ENCODE results near the gene KSR1. TPM values are rescaled to one million over a fixed set of nuclear protein-coding genes. Genes with fewer than 3 reads are reported as not detected.
"Not testable (repeated sequence)": the region's sequence is repeated elsewhere in the genome, so short reads cannot be mapped to it uniquely, and the experiment has no call there.

KSR1 gene
- total and polyA plus RNA-seq, 2 of the 4 experiments (the other 2 are of a cell fraction): 12.5 to 21.9 TPM

DNA sequence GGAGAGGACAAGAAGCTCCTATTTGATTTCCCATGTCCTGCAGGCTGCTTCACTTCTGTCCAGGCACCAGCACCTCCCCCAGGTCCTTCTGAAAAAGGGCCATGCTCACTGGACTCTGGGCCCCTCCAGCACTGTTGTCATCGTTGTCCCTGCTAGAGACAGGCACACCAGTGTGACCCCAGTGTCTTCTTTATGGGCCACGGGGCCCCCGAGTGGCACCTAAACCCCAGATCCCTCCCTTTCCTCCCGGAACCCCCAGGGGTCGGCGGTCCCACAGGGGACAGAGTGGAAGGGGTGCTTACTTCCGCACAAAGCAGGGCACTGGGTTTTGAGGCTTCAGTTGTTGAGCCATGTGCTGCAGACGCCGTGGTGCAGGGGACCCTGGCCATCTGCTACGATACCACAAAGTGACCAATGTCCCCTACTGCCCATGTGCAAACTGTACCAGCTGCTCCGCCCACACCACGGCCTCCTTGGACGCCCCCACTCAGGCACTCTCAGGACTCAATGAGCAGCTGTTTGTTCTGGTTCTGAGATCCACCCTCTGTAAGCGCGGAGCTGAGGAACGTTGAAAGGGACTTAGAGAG, 199.4 kb downstream of the KSR1 start:
- H3K27me3 ChIP-seq (ENCODE audit: control insufficient read depth, insufficient read depth, low read length); H3K23ac ChIP-seq (ENCODE audit: low read depth, low read length); H3K4me3 ChIP-seq (ENCODE audit: insufficient read depth, low read depth, low read length); BruUV-seq (replicated peaks); H2BK15ac ChIP-seq (ENCODE audit: low read depth, low read length); H2BK120ac ChIP-seq (ENCODE audit: low read depth, low read length); H4K5ac ChIP-seq (ENCODE audit: low read depth, low read length); H2BK5ac ChIP-seq (ENCODE audit: low read depth, low read length, poor library complexity, severe bottlenecking); H3K36me3 ChIP-seq (ENCODE audit: control insufficient read depth, insufficient read depth, low read length); H3K9ac ChIP-seq (ENCODE audit: low read depth, low read length); H3K4me1 ChIP-seq (ENCODE audit: control insufficient read depth, insufficient read depth, low read length); H3K79me1 ChIP-seq (ENCODE audit: low read depth in 1 of 2, low read length in 2 of 2); H4K20me1 ChIP-seq (ENCODE audit: insufficient read depth, low read length); ATAC-seq (ENCODE audit: low read depth); H2BK20ac ChIP-seq (ENCODE audit: low read depth, low read length); H3K9me3 ChIP-seq (ENCODE audit: control insufficient read depth, insufficient read depth, low read length); H3K27ac ChIP-seq (ENCODE audit: insufficient read depth, low read length); POLR2A ChIA-PET (ENCODE audit: unreplicated experiment); H3K4me2 ChIP-seq (ENCODE audit: low read depth, low read length); H4K91ac ChIP-seq (ENCODE audit: insufficient read depth, low read depth, low read length); H4K8ac ChIP-seq (ENCODE audit: low read depth in 2 of 2, low read length in 2 of 2); H3K14ac ChIP-seq (replicated peaks; ENCODE audit: low read depth, low read length); H2AFZ ChIP-seq (replicated peaks; ENCODE audit: low read length, poor library complexity); H3K56ac ChIP-seq (ENCODE audit: extremely low read depth, insufficient read depth, low read length); H3K4ac ChIP-seq (ENCODE audit: low read depth, low read length); H2AK9ac ChIP-seq (replicated peaks; ENCODE audit: low read depth, low read length, poor library complexity); H2AK5ac ChIP-seq (ENCODE audit: low read depth, low read length); H3K9me1 ChIP-seq (ENCODE audit: insufficient read depth, low read length); H3K18ac ChIP-seq (ENCODE audit: low read depth, low read length); DNase-seq; dilution Hi-C loops (cut with HindIII; ENCODE audit: low sequenced_read_pairs, unreplicated experiment): not testable (repeated sequence)
- WGBS, 2 experiments (ENCODE audit: extremely low coverage in 2 of 2, insufficient read length in 1 of 2): 94% methylated on average over 3 of the region's 16 CpGs; no CpG with 5 or more reads in 1 of the 2 experiments
- CTCF ChIA-PET: interaction anchor here (0.6 to 1.9 kb wide), 8 partner anchors 53 to 224 kb away, joined by 3 to 10 read pairs (median 4); partner anchors contain the start of gene NOS2
- intact Hi-C loops (cut with micrococcal nuclease): loop anchor here (2.0 kb wide), 1 partner anchor 225 kb away; no protein-coding TSS in a partner anchor
- in situ Hi-C loops (cut with MboI; ENCODE audit: low sequenced_read_pairs): loop anchor here (10.0 kb wide), 1 partner anchor 229 kb away; no protein-coding TSS in a partner anchor

DNA sequence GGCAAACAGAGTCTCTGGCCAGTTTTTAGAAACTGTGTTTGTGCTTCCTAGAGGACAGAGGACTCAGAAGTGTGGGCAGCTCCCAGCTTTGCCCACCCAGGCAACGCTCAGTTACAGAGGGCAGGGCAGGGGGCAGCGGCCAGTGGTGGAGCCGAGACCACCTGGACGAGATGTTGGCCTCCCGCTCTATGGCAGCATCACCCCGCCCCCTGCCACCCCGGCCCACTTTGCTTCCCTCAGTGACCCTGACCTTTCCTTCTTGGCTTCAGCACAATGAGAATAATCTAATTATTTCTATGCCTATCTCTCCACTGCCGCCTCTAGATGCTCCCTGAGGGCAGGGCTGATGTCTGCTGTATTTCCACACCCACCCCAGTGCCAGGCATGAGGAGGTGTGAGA, 200.4 kb downstream of the KSR1 start:
- H4K20me1 ChIP-seq (ENCODE audit: insufficient read depth, low read length); H3K27ac ChIP-seq (ENCODE audit: insufficient read depth, low read length); H3K4me1 ChIP-seq (ENCODE audit: control insufficient read depth, insufficient read depth, low read length); dilution Hi-C loops (cut with HindIII; ENCODE audit: low sequenced_read_pairs, unreplicated experiment); DNase-seq; H3K23ac ChIP-seq (ENCODE audit: low read depth, low read length); H3K36me3 ChIP-seq (ENCODE audit: control insufficient read depth, insufficient read depth, low read length); H2AK9ac ChIP-seq (replicated peaks; ENCODE audit: low read depth, low read length, poor library complexity); H3K9me3 ChIP-seq (ENCODE audit: control insufficient read depth, insufficient read depth, low read length); H3K4me2 ChIP-seq (ENCODE audit: low read depth, low read length); H3K9ac ChIP-seq (ENCODE audit: low read depth, low read length); H3K14ac ChIP-seq (replicated peaks; ENCODE audit: low read depth, low read length); ATAC-seq (ENCODE audit: low read depth); H2AK5ac ChIP-seq (ENCODE audit: low read depth, low read length); H2BK5ac ChIP-seq (ENCODE audit: low read depth, low read length, poor library complexity, severe bottlenecking); POLR2A ChIA-PET (ENCODE audit: unreplicated experiment); H3K27me3 ChIP-seq (ENCODE audit: control insufficient read depth, insufficient read depth, low read length); H2BK15ac ChIP-seq (ENCODE audit: low read depth, low read length); H3K9me1 ChIP-seq (ENCODE audit: insufficient read depth, low read length); BruUV-seq (replicated peaks); H4K8ac ChIP-seq (ENCODE audit: low read depth in 2 of 2, low read length in 2 of 2); H2AFZ ChIP-seq (replicated peaks; ENCODE audit: low read length, poor library complexity); intact Hi-C loops (cut with micrococcal nuclease); H2BK20ac ChIP-seq (ENCODE audit: low read depth, low read length); H4K5ac ChIP-seq (ENCODE audit: low read depth, low read length); H3K18ac ChIP-seq (ENCODE audit: low read depth, low read length); H3K56ac ChIP-seq (ENCODE audit: extremely low read depth, insufficient read depth, low read length); H3K4me3 ChIP-seq (ENCODE audit: insufficient read depth, low read depth, low read length); H2BK120ac ChIP-seq (ENCODE audit: low read depth, low read length); H3K79me1 ChIP-seq (ENCODE audit: low read depth in 1 of 2, low read length in 2 of 2); H3K4ac ChIP-seq (ENCODE audit: low read depth, low read length); H4K91ac ChIP-seq (ENCODE audit: insufficient read depth, low read depth, low read length): not testable (repeated sequence)
- WGBS, 2 experiments (ENCODE audit: extremely low coverage in 2 of 2, insufficient read length in 1 of 2): 41% methylated on average over 4 of the region's 8 CpGs; no CpG with 5 or more reads in 1 of the 2 experiments
- CTCF ChIA-PET: interaction anchor here (0.9 kb wide), 1 partner anchor 149 kb away, joined by 3 read pairs; no protein-coding TSS in a partner anchor
- in situ Hi-C loops (cut with MboI; ENCODE audit: low sequenced_read_pairs): loop anchor here (10.0 kb wide), 1 partner anchor 228 kb away; no protein-coding TSS in a partner anchor
